MCF 10A (cell line): ENCODE measurements around the gene MARCHF11. TPM values are rescaled to one million over a fixed set of nuclear protein-coding genes. Genes with fewer than 3 reads are reported as not detected.

Source experiments
- Bru-seq: library from RNA; stranded (reverse); fragments of 400-500 nt; gene quantifications from one replicate; lab custom pipeline; 2021; lab: Mats Ljungman, UMichigan
- BruChase-seq, 2 experiments: library from RNA; stranded (reverse); fragments of 400-500 nt; gene quantifications; one replicate each; lab custom pipeline; 2021; lab: Mats Ljungman, UMichigan
- BruUV-seq: library from RNA; stranded (reverse); fragments of 400-500 nt; replicated peaks from 2 replicates; lab custom pipeline; 2021; lab: Mats Ljungman, UMichigan
- CTCF ChIA-PET: fragments of 300-600 bp; sonication (Branson Sonifier 250); formaldehyde crosslinking; extraction: SDS; loops from one replicate; lab custom pipeline; 2021; ENCODE audit warnings: antibody characterized with exemption, inconsistent platforms; lab: Yijun Ruan, JAX
- POLR2A ChIA-PET: fragments of 300-600, 350-650 bp; sonication (Branson Sonifier 250); formaldehyde crosslinking; extraction: SDS; loops from one replicate; lab custom pipeline; 2020; ENCODE audit warnings: antibody characterized with exemption, inconsistent platforms; lab: Yijun Ruan, JAX
- DNase-seq: peaks from one replicate; pipeline ENCODE4 v3.0.0-alpha.2; 2018; ENCODE audit not compliant: unreplicated experiment
- H3K27ac Mint-ChIP-seq: one replicate; pipeline ENCODE4 v1.8.0; 2022; ENCODE audit warnings: mild to moderate bottlenecking, low read depth, mixed read lengths; ENCODE audit not compliant: unreplicated experiment
- H3K27me3 Mint-ChIP-seq: one replicate; pipeline ENCODE4 v1.8.0; 2022; ENCODE audit warnings: mixed read lengths; ENCODE audit not compliant: insufficient read depth, unreplicated experiment
- H3K36me3 Mint-ChIP-seq: one replicate; pipeline ENCODE4 v1.8.0; 2022; ENCODE audit warnings: mild to moderate bottlenecking, moderate library complexity, mixed read lengths; ENCODE audit not compliant: insufficient read depth, unreplicated experiment
- H3K4me1 Mint-ChIP-seq: one replicate; pipeline ENCODE4 v1.8.0; 2022; ENCODE audit warnings: mixed read lengths; ENCODE audit not compliant: insufficient read depth, unreplicated experiment
- H3K4me3 Mint-ChIP-seq: one replicate; pipeline ENCODE4 v1.8.0; 2022; ENCODE audit warnings: mild to moderate bottlenecking, moderate library complexity, mixed read lengths; ENCODE audit not compliant: unreplicated experiment
- H3K9me3 Mint-ChIP-seq: one replicate; pipeline ENCODE4 v1.8.0; 2022; ENCODE audit warnings: mixed read lengths; ENCODE audit not compliant: unreplicated experiment
- CTCF ChIP-seq: fragments of 200-600 bp; IDR thresholded peaks from one replicate; pipeline ENCODE4 v1.8.0; 2022; ENCODE audit warnings: antibody characterized with exemption, mild to moderate bottlenecking; ENCODE audit not compliant: unreplicated experiment
- intact Hi-C: fragments of 100-400 bp; cut with micrococcal nuclease; formaldehyde crosslinking; loops from 2 replicates; pipeline ENCODE4 v1.14.1; 2022
- long read RNA-seq: library from polyadenylated mRNA; stranded (forward); transcript quantifications from one replicate; pipeline ENCODE4 v2.0.0, GENCODE V29; 2022
- total RNA-seq: library from RNA; stranded (reverse); gene quantifications from 2 replicates; pipeline ENCODE4 v1.2.3, GENCODE V29; 2022

Gene MARCHF11, protein sequence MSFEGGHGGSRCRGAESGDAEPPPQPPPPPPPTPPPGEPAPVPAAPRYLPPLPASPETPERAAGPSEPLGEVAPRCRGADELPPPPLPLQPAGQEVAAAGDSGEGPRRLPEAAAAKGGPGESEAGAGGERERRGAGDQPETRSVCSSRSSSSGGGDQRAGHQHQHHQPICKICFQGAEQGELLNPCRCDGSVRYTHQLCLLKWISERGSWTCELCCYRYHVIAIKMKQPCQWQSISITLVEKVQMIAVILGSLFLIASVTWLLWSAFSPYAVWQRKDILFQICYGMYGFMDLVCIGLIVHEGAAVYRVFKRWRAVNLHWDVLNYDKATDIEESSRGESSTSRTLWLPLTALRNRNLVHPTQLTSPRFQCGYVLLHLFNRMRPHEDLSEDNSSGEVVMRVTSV
- not detected in 2 replicates for total RNA-seq
- Bru-seq, nascent RNA, result percentile 1 among the genes with signal in this experiment
- not detected for BruChase-seq, experiment 1, labeled RNA remaining after a 6-hour chase
- BruChase-seq, experiment 2, labeled RNA remaining after a 2-hour chase, result not detected
- long read RNA-seq, result 0 reads

GRCh38 chr5:16179511-16179935 is at the start of gene MARCHF11:
Gene MARCHF11, minus strand, starts transcription at chr5:16179791. Its CDS starts 216 bp downstream, at chr5:16179575.
- POLR2A ChIA-PET, result no interaction called here
- H3K4me3 Mint-ChIP-seq, result no peak within 1 kb of the TSS
- TF ChIP-seq CTCF, result no peak

GRCh38 chr5:16225927-16226326 is 46.3 kb upstream of the MARCHF11 start:
- no peaks in the 10 kb centered on the region for H3K36me3 Mint-ChIP-seq
- TF ChIP-seq CTCF, result no peak
- no TSS peak for BruUV-seq

More at GRCh38 chr5:16179511-16179935, at the start of gene MARCHF11:
- Mint-ChIP-seq H3K27ac (no peak within 1 kb of the TSS), H3K9me3 (no peaks in the 10 kb centered on the region), H3K4me1 (no peaks in the 10 kb centered on the region), H3K36me3 (no peaks in the 10 kb centered on the region), H3K27me3 (peaks cover 62% of the 10 kb centered on the region)
- no peak for DNase-seq
- intact Hi-C loops, result no loop called here
- BruUV-seq, result no TSS peak
- CTCF ChIA-PET, result no interaction called here

DNA sequence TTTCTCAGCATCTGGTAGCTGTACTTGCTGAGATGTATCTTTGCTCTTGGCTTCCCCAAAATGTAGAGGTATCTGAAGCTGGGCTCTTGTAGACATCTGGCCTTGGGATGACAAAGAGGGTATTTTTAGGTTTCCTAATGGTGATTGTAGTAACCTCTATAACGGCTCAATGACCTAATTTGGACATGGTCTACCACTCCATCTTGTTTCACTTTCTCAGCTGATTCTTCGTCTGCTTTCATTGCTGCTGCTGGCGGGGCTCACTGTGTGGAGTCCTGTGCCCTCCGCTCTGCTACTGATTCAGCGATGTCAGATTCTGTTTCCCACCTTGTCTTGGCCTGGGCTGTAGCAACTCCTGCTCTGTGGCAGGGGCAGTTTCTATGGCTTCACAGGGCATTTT is 12.7 kb upstream of the MARCHF11 start:
- H3K4me1 Mint-ChIP-seq, result peaks cover 6% of the 10 kb centered on the region
- no peak for TF ChIP-seq CTCF
- BruUV-seq, result no TSS peak
- intact Hi-C loops, result no loop called here
- H3K4me3 Mint-ChIP-seq, result no peak overlapping the region
- no peak for DNase-seq
- ChIA-PET CTCF (interaction anchor here (0.7 kb wide), 1 partner anchor 166 kb away, joined by 4 read pairs; no protein-coding TSS in a partner anchor), POLR2A (no interaction called here)
- H3K9me3 Mint-ChIP-seq, result no peaks in the 10 kb centered on the region
- H3K36me3 Mint-ChIP-seq, result no peaks in the 10 kb centered on the region
- H3K27me3 Mint-ChIP-seq, result peaks cover 8% of the 10 kb centered on the region
- no peak overlapping the region for H3K27ac Mint-ChIP-seq

More at GRCh38 chr5:16225927-16226326, 46.3 kb upstream of the MARCHF11 start:
- intact Hi-C loops, result no loop called here
- peaks cover 17% of the 10 kb centered on the region for H3K27me3 Mint-ChIP-seq
- DNase-seq, result no peak
- H3K27ac Mint-ChIP-seq, result no peak overlapping the region
- ChIA-PET CTCF (interaction anchor here (0.6 kb wide), 2 partner anchors 210 to 232 kb away, joined by 3 read pairs; no protein-coding TSS in a partner anchor), POLR2A (no interaction called here)
- no peak overlapping the region for H3K4me3 Mint-ChIP-seq
- no peaks in the 10 kb centered on the region for H3K4me1 Mint-ChIP-seq
- H3K9me3 Mint-ChIP-seq, result no peaks in the 10 kb centered on the region

GRCh38 chr5:16180789-16181082 is 1.1 kb upstream of the MARCHF11 start:
- peaks cover 72% of the 10 kb centered on the region for H3K27me3 Mint-ChIP-seq

More at GRCh38 chr5:16180789-16181082, 1.1 kb upstream of the MARCHF11 start:
- CTCF ChIA-PET, result no interaction called here
- Mint-ChIP-seq H3K36me3 (no peaks in the 10 kb centered on the region), H3K27ac (no peak overlapping the region), H3K9me3 (no peaks in the 10 kb centered on the region), H3K4me3 (no peak overlapping the region), H3K4me1 (no peaks in the 10 kb centered on the region)
- no TSS peak for BruUV-seq
- TF ChIP-seq CTCF, result no peak
- POLR2A ChIA-PET, result no interaction called here
- intact Hi-C loops, result no loop called here
- DNase-seq, result no peak
